HEK293T (cell line): ENCODE data around the gene KCNK18.

Source experiments
- CTCF ChIA-PET: fragments of 350-600 bp; formaldehyde crosslinking; extraction: SDS; loops from one replicate; lab custom pipeline; 2021; ENCODE audit warnings: antibody characterized with exemption, inconsistent platforms; lab: Yijun Ruan, JAX
- POLR2A ChIA-PET: fragments of 350-600 bp; formaldehyde crosslinking; extraction: SDS; loops from one replicate; lab custom pipeline; 2020; ENCODE audit warnings: antibody characterized with exemption, inconsistent platforms; lab: Yijun Ruan, JAX
- DNase-seq: peaks from one replicate; pipeline ENCODE4 v3.0.0; 2012; ENCODE audit warnings: mixed read lengths; ENCODE audit errors: extremely low spot score
- ARNT ChIP-seq: fragments of 450-650 bp; IDR thresholded peaks from 2 replicates; pipeline ENCODE4 v1.6.1; 2017; ENCODE audit warnings: mild to moderate bottlenecking
- BHLHE40 ChIP-seq: fragments of 450-650 bp; IDR thresholded peaks from 2 replicates; pipeline ENCODE4 v1.6.1; 2016; ENCODE audit warnings: mild to moderate bottlenecking, moderate library complexity, borderline replicate concordance
- CTBP1 ChIP-seq: fragments of 450-650 bp; IDR thresholded peaks from 2 replicates; pipeline ENCODE4 v1.6.1; 2016; ENCODE audit warnings: borderline replicate concordance
- ELF4 ChIP-seq: fragments of 450-650 bp; IDR thresholded peaks from 2 replicates; pipeline ENCODE4 v1.6.1; 2017; ENCODE audit warnings: antibody characterized with exemption
- FOXA1 ChIP-seq: fragments of 450-650 bp; IDR thresholded peaks from 2 replicates; pipeline ENCODE4 v1.6.1; 2016; ENCODE audit warnings: mild to moderate bottlenecking
- FOXK2 ChIP-seq: fragments of 450-650 bp; IDR thresholded peaks from 2 replicates; pipeline ENCODE4 v1.6.1; 2016; ENCODE audit warnings: mild to moderate bottlenecking
- FOXM1 ChIP-seq: fragments of 450-650 bp; IDR thresholded peaks from 2 replicates; pipeline ENCODE4 v1.6.1; 2017; ENCODE audit warnings: mild to moderate bottlenecking, borderline replicate concordance
- HDGF ChIP-seq: fragments of 450-650 bp; IDR thresholded peaks from 2 replicates; pipeline ENCODE4 v1.6.1; 2017; ENCODE audit warnings: antibody characterized with exemption, borderline replicate concordance
- L3MBTL2 ChIP-seq: fragments of 450-650 bp; conservative IDR thresholded peaks from 2 replicates; pipeline ENCODE4 v1.6.1; 2016; ENCODE audit warnings: mild to moderate bottlenecking
- LEF1 ChIP-seq: fragments of 450-650 bp; IDR thresholded peaks from 2 replicates; pipeline ENCODE4 v1.6.1; 2017; ENCODE audit warnings: mild to moderate bottlenecking, borderline replicate concordance
- NFRKB ChIP-seq: fragments of 450-650 bp; IDR thresholded peaks from 2 replicates; pipeline ENCODE4 v1.6.1; 2016; ENCODE audit warnings: mild to moderate bottlenecking, moderate library complexity
- SP1 ChIP-seq: fragments of 450-650 bp; IDR thresholded peaks from 2 replicates; pipeline ENCODE4 v1.6.1; 2017
- SUZ12 ChIP-seq: fragments of 450-650 bp; IDR thresholded peaks from 2 replicates; pipeline ENCODE4 v1.6.1; 2016; ENCODE audit warnings: mild to moderate bottlenecking
- TARDBP ChIP-seq: fragments of 450-650 bp; IDR thresholded peaks from 2 replicates; pipeline ENCODE4 v1.6.1; 2016
- ZNF384 ChIP-seq: fragments of 450-650 bp; IDR thresholded peaks from 2 replicates; pipeline ENCODE4 v1.6.1; 2016
- TF ChIP-seq, protein P1 (sequence below): fragments of 450-650 bp; IDR thresholded peaks from 2 replicates; pipeline ENCODE4 v1.6.1; 2016

The KCNK18 gene

DNA sequence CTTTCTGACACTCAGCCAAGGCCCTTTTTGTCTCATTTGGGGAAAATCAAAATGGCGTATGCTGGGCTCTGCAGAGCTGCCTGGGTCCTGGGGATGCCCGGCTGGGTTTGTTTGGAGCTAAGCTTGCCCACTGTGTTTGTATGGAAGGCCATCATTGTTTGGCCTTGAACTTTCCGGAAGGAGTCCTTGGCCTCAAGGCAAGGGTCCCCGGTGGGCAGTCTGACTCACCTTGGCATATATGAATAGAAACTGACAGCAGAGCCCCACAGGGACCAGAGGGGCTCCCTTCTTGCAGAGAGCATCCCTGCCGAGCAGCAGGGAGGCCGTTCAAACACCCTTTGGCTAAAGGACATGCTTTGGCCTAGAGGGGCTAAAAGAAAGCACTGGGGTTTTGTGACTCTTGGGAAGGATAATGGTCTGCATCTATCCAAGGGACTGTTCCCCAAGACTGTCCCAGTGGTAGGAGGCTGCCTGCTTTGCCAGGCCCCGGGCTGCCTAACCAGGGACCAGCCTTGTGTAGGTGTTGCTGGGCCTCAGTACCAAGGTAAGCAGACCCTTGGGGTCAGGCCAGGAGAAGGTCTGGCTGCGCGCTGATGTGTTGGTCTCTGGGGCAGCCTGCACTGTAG is 58.7 kb downstream of the KCNK18 start:
- POLR2A ChIA-PET, result no interaction called here
- CTCF ChIA-PET, result no interaction called here
- no peak for DNase-seq
- TF ChIP-seq L3MBTL2 (no peak), FOXA1 (no peak), TARDBP (no peak), ZNF384 (no peak), NFRKB (no peak), ELF4 (no peak), BHLHE40 (no peak), LEF1 (no peak), FOXM1 (no peak), SP1 (no peak), SUZ12 (no peak), CTBP1 (no peak), ARNT (no peak), FOXK2 (no peak), HDGF (no peak)
- TF ChIP-seq, protein P1, sequence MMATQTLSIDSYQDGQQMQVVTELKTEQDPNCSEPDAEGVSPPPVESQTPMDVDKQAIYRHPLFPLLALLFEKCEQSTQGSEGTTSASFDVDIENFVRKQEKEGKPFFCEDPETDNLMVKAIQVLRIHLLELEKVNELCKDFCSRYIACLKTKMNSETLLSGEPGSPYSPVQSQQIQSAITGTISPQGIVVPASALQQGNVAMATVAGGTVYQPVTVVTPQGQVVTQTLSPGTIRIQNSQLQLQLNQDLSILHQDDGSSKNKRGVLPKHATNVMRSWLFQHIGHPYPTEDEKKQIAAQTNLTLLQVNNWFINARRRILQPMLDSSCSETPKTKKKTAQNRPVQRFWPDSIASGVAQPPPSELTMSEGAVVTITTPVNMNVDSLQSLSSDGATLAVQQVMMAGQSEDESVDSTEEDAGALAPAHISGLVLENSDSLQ, result no peak

DNA sequence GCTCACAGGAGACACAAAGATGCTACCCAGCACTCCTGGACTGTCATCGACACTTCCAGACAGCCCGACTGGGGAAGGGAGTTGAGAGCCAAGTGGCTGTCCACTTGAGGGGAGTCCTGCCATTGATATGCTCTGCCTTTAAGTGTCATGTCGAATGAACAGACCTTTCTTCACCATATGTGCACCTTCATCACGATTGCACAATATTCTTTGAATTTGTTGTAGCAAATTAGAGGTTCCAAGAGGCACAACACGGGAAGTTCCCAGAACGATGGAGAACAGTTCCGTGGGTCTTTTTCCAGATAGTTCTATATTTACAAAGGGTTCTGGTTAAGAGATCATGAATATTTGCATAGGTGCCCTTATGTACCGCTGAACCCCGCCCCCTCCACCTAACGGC is 59.6 kb downstream of the KCNK18 start:
- POLR2A ChIA-PET, result no interaction called here
- CTCF ChIA-PET, result no interaction called here
- TF ChIP-seq, protein P1, result no peak
- TF ChIP-seq SUZ12, result no peak
- TF ChIP-seq FOXK2, result no peak
- no peak for TF ChIP-seq ARNT
- TF ChIP-seq BHLHE40, result no peak
- no peak for TF ChIP-seq SP1
- no peak for TF ChIP-seq CTBP1
- no peak for TF ChIP-seq HDGF
- no peak for TF ChIP-seq ELF4
- no peak for TF ChIP-seq LEF1
- TF ChIP-seq TARDBP, result no peak
- TF ChIP-seq L3MBTL2, result no peak
- TF ChIP-seq FOXA1, result no peak
- no peak for TF ChIP-seq NFRKB
- no peak for TF ChIP-seq ZNF384
- TF ChIP-seq FOXM1, result no peak
- DNase-seq, result no peak

DNA sequence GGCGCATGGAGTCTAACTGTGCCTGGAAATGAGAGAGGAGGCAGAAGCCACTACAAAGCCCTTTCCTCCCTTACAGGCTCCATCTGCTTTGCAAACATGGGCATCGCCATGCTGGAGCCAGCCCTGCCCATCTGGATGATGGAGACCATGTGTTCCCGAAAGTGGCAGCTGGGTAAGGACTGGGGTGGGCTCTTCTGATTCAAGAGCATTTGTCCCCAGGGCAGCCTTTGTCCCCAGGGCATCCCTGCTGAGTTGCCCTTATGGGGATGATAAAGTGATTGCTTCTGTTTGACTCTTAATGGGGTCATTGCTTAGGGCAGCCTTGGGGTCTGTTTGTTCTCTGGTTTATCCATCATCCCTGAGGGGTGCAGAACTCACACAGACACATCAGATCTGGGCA is 60.4 kb downstream of the KCNK18 start:
- no peak for DNase-seq
- CTCF ChIA-PET, result no interaction called here
- POLR2A ChIA-PET, result no interaction called here
- TF ChIP-seq, protein P1, result no peak
- TF ChIP-seq SUZ12 (no peak), CTBP1 (no peak), L3MBTL2 (no peak), HDGF (no peak), FOXM1 (no peak), ELF4 (no peak), BHLHE40 (no peak), FOXK2 (no peak), ZNF384 (no peak), LEF1 (no peak), SP1 (no peak), NFRKB (no peak)

DNA sequence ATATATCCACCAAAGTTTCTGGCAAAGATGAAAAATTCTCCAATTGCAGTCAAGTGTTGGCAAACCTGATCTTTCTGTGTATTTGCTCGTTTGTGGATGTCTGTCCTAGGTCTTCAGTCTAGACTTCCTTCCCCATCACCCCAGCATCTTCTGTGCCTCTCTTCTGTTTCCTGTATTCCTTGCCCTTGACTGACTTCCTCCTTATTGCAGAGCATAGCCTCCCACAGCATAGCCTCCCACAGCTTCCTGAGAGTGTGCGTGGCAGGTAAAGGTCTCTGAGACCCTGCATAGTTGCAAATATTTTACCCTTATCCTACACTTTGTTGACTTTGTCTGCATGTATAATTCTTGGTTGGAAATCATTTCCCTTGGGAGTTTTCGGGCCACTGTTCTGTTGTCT is 62.0 kb downstream of the KCNK18 start:
- no peak for DNase-seq
- no peak for TF ChIP-seq NFRKB
- TF ChIP-seq ELF4, result no peak
- no peak for TF ChIP-seq TARDBP
- TF ChIP-seq CTBP1, result no peak
- TF ChIP-seq ARNT, result no peak
- POLR2A ChIA-PET, result no interaction called here
- CTCF ChIA-PET, result no interaction called here
